Calu3 (cell line): ENCODE measurements around the gene KLHL20. TPM values are rescaled to one million over a fixed set of nuclear protein-coding genes. Genes with fewer than 3 reads are reported as not detected.
"Not testable (repeated sequence)": the region's sequence is repeated elsewhere in the genome, so short reads cannot be mapped to it uniquely, and the experiment has no call there.

Source experiments
- BruUV-seq: library from RNA; stranded (reverse); fragments of 400-500 nt; replicated peaks from 2 replicates; lab custom pipeline; 2021; lab: Mats Ljungman, UMichigan
- CTCF ChIA-PET: fragments of 300-600 bp; sonication (Branson Sonifier 250); formaldehyde crosslinking; loops from one replicate; lab custom pipeline; 2022; ENCODE audit warnings: antibody characterized with exemption; lab: Charles Lee
- DNase-seq: peaks from one replicate; pipeline ENCODE4 v3.0.0; 2022
- H3K27ac Mint-ChIP-seq: one replicate; pipeline ENCODE4 v1.8.0; 2022; ENCODE audit warnings: mixed read lengths; ENCODE audit not compliant: unreplicated experiment
- H3K27me3 Mint-ChIP-seq: one replicate; pipeline ENCODE4 v1.8.0; 2022; ENCODE audit warnings: mixed read lengths; ENCODE audit not compliant: unreplicated experiment
- H3K36me3 Mint-ChIP-seq: one replicate; pipeline ENCODE4 v1.8.0; 2022; ENCODE audit warnings: mild to moderate bottlenecking, moderate library complexity, mixed read lengths; ENCODE audit not compliant: insufficient read depth, unreplicated experiment
- H3K4me1 Mint-ChIP-seq: one replicate; pipeline ENCODE4 v1.8.0; 2022; ENCODE audit warnings: mild to moderate bottlenecking, low read depth, mixed read lengths; ENCODE audit not compliant: unreplicated experiment
- H3K4me3 Mint-ChIP-seq: one replicate; pipeline ENCODE4 v1.8.0; 2022; ENCODE audit warnings: mild to moderate bottlenecking, low read depth, moderate library complexity, mixed read lengths; ENCODE audit not compliant: unreplicated experiment
- H3K9me3 Mint-ChIP-seq: one replicate; pipeline ENCODE4 v1.8.0; 2022; ENCODE audit warnings: low read depth, mixed read lengths; ENCODE audit not compliant: unreplicated experiment
- intact Hi-C: fragments of 100-400 bp; cut with micrococcal nuclease; formaldehyde crosslinking; loops from one replicate; pipeline ENCODE4 v1.10.0; 2022; ENCODE audit not compliant: unreplicated experiment
- total RNA-seq: library from RNA; stranded (reverse); gene quantifications from 2 replicates; pipeline ENCODE4 v1.2.3, GENCODE V29; 2022
- TF ChIP-seq, protein P1 (sequence below): fragments of 200-600 bp; IDR thresholded peaks from one replicate; pipeline ENCODE4 v1.8.0; 2022; ENCODE audit warnings: antibody characterized with exemption; ENCODE audit not compliant: unreplicated experiment

The KLHL20 gene
- total RNA-seq, 1 experiment from 2014 or later: 22.2 TPM

DNA sequence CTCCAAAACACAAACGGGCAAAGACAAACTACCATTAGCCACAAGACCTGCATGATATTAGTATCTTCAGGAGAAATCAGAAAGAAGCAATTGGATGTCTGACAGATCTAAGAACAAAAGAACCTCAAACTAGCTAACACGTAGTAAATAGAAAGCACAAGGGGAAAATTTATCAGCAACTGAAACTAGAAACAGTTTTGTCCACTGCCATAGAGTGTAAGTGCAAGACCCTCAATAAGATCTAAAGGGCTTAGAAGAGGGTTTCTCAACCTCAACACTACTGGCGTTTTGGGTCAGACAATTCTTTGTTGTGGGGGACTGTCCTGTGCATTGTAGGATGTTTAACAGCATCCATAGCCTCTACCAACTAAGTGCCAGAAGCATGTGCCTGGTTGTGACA, 54.0 kb downstream of the KLHL20 start:
- no peaks in the 10 kb centered on the region for H3K4me1 Mint-ChIP-seq
- H3K9me3 Mint-ChIP-seq: no peaks in the 10 kb centered on the region
- intact Hi-C loops: no loop called here
- BruUV-seq: no TSS peak
- no peaks in the 10 kb centered on the region for H3K27me3 Mint-ChIP-seq
- no peak for DNase-seq
- H3K36me3 Mint-ChIP-seq: peaks cover 5% of the 10 kb centered on the region
- CTCF ChIA-PET: no interaction called here
- TF ChIP-seq, protein P1, sequence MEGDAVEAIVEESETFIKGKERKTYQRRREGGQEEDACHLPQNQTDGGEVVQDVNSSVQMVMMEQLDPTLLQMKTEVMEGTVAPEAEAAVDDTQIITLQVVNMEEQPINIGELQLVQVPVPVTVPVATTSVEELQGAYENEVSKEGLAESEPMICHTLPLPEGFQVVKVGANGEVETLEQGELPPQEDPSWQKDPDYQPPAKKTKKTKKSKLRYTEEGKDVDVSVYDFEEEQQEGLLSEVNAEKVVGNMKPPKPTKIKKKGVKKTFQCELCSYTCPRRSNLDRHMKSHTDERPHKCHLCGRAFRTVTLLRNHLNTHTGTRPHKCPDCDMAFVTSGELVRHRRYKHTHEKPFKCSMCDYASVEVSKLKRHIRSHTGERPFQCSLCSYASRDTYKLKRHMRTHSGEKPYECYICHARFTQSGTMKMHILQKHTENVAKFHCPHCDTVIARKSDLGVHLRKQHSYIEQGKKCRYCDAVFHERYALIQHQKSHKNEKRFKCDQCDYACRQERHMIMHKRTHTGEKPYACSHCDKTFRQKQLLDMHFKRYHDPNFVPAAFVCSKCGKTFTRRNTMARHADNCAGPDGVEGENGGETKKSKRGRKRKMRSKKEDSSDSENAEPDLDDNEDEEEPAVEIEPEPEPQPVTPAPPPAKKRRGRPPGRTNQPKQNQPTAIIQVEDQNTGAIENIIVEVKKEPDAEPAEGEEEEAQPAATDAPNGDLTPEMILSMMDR: no peak
- no peak overlapping the region for H3K27ac Mint-ChIP-seq
- no peak overlapping the region for H3K4me3 Mint-ChIP-seq

DNA sequence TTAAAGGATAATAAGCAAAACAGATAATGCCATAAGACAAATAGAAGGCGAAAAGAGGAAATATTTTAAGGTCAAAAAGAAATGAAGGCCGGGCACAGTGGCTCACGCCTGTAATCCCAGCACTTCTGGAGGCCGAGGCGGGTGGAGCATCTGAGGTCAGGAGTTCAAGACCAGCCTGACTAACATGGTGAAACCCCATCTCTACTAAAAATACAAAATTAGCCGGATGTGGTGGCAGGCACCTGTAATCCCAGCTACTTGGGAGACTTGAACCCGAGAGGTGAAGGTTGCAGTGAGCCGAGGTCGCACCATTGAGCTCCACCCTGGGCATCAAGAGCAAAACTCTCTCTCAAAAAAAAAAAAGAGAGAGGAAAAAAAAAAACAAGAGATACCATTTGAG, 55.5 kb downstream of the KLHL20 start:
- DNase-seq, H3K27ac Mint-ChIP-seq, H3K4me3 Mint-ChIP-seq, H3K4me1 Mint-ChIP-seq, H3K9me3 Mint-ChIP-seq, BruUV-seq, H3K27me3 Mint-ChIP-seq, intact Hi-C loops, H3K36me3 Mint-ChIP-seq: not testable (repeated sequence)
- CTCF ChIA-PET: interaction anchor here (0.7 kb wide), 2 partner anchors 152 to 278 kb away, joined by 4 read pairs; no protein-coding TSS in a partner anchor

DNA sequence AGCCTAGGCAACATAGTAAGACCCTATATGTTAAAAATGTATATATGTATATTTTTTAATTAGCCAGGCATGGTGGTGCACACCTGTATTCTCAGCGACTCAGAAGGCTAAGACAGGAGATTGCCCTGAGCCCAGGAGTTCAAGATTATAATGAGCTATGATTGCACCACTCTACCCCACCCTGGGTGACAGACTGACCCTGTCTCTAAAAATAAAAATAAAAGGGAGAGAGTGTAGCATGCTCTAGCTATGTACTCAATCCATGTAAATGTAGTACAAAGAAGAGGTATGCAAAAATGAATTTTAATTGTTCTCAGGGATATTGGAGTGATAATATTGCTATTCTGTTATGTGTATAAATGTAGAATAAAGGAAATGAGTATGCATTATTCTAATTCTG, 56.8 kb downstream of the KLHL20 start:
- no TSS peak for BruUV-seq
- H3K9me3 Mint-ChIP-seq: peaks cover under 1% of the 10 kb centered on the region
- H3K27me3 Mint-ChIP-seq: no peaks in the 10 kb centered on the region
- H3K4me1 Mint-ChIP-seq: no peaks in the 10 kb centered on the region
- peaks cover 5% of the 10 kb centered on the region for H3K36me3 Mint-ChIP-seq
- no peak for DNase-seq
- CTCF ChIA-PET: no interaction called here
- no peak overlapping the region for H3K27ac Mint-ChIP-seq
- intact Hi-C loops: no loop called here
- TF ChIP-seq, protein P1: no peak
- H3K4me3 Mint-ChIP-seq: no peak overlapping the region

DNA sequence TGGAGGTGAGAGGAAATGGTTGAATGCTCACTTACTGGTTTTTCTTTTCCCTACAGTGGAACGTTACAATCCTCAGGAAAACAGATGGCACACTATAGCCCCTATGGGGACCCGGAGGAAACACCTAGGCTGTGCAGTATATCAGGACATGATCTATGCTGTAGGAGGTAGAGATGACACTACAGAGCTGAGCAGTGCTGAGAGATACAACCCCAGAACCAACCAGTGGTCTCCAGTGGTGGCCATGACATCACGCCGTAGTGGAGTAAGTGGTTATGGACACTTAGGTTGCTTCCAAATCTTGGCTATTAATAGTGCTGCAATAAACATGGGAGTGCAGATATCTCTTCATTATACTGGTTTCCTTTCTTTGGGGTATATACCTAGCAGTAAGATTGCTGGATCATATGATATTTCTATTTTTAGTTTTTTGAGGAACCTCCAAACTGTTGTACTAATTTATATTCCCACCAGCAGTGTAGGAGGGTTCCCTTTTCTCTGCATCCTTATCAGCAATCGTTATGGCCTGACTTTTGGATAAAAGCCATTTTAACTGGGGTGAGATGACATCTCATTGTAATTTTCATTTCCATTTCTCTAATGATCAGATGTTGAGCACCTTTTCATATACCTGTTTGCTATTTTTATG, 60.9 kb downstream of the KLHL20 start:
- intact Hi-C loops: no loop called here
- Mint-ChIP-seq H3K36me3 (no peaks in the 10 kb centered on the region), H3K27ac (no peak overlapping the region)

More for the DNA sequence above, 60.9 kb downstream of the KLHL20 start:
- CTCF ChIA-PET: interaction anchor here (0.5 kb wide), 1 partner anchor 36 kb away, joined by 3 read pairs; no protein-coding TSS in a partner anchor
- Mint-ChIP-seq H3K27me3 (no peaks in the 10 kb centered on the region), H3K4me1 (no peaks in the 10 kb centered on the region), H3K4me3 (no peak overlapping the region), H3K9me3 (peaks cover 3% of the 10 kb centered on the region)
- DNase-seq: no peak
- TF ChIP-seq, protein P1: no peak
- BruUV-seq: no TSS peak
